Measurements from ENCODE around the gene STYXL2.

STYXL2 gene

DNA sequence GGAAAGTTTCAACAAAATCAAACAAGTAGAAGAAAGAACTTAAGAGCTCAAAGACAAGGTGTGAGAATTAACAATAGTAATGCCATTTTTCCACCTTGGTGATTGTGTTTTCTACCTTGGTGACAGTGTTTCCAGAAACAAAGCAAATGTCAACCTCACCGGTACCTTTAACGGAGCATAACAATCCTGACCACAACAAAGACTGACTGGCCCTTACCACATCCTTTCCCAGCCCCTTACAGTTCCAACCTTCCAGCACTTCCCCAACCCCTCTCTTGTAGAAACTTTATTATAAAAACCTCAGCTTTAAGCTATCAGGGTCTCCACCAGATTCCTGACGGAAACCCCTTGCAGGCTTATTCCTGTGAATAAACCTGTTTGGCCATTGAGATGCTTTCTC is 16.7 kb downstream of the STYXL2 start:
- DNase-seq, result no peak

DNA sequence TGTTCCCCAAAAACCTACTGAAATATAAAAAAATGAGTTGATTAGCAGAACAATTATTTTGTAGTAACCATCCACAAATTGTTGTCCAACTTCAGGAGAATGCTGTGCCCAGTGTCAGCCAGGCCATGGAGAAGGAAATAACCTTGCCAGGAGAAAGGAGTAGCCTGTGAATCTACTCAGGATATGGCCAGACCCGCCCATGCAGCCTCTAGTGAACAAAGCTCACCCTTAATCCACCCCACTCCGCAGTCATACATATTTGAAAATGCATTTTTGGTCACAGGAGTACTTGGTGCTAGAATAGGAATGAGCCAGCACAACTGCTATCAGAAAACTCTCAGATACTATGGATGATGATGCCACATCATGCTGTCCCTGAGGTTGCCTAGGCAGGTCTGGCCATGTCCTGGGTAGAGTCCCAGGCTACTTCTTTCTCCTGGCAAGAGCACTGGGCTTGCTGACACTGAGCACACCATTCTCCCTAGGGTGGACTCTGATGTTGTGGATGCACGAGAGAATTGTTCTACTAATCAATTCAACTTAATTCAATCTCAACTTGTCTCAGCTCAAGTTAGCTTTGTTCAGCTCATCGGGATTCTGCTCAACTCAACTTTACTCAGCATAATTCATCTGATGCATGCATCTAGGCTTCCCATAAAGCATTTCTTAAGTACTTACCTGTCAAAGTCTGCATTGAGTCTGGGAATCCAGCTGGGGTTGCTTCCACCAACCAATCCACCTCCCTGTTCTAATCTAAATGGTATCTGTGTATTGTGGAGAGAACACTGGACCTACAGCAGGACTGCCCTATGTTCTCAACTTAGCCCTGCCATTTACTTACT is 18.2 kb downstream of the STYXL2 start:
- no peak for DNase-seq

DNA sequence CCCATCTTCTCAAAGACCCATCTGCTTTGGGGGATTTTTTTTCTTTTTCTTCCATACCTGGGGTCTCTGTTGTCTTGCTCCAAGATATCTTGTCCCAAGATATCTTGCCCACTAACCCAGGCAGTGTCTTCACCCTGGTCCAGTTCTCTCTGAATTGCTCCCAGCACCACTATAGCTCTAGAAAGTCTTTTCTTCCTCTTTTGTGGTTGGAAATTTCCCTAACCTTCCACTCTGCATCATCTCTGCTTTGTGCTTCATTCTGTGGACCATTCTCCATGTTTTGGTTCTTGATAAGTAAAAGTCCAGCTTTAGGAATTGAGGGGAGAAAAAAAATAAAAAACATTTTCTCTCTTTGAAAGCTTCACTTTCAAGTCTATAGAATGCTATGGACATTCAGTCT is 20.9 kb downstream of the STYXL2 start:
- DNase-seq, result no peak

DNA sequence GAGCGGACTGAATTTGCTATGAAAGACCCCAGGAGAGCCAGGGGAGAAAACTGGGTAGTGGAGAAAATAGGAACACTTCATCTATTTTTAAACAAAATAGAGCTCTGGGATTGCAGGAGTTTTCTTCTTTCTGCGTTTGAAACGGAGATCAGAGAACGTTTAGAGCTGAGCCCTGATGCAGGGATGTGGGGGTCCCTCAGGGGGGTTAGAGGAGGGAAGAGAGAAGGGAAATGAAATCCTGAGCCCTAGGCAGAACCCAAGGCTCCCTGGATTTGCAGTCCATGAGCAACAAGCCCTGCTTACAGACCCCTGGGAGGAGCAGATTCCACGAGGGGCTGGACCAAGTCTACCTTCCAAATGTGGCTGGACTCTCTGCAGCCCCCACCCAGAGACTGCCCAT is 21.8 kb downstream of the STYXL2 start:
- DNase-seq, result no peak

DNA sequence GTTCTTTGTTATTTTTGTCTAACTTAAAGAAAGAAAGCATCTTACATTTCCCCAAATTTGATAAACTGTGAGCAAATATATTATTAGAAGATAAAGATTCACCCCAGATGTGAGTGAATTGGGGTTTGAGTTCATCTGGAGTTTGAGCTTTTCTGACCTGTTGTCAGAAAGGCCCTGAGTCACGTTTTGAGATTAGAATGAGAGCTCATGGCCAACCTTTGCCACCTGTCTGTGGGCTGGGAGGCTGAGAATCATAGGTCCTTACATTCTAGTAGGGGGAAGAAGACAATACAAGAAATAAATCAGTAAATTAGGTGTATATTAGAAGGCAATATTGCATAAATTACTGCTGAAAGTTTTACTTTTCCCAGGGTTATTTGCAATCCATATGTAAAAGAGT is 22.3 kb downstream of the STYXL2 start:
- no peak for DNase-seq

DNA sequence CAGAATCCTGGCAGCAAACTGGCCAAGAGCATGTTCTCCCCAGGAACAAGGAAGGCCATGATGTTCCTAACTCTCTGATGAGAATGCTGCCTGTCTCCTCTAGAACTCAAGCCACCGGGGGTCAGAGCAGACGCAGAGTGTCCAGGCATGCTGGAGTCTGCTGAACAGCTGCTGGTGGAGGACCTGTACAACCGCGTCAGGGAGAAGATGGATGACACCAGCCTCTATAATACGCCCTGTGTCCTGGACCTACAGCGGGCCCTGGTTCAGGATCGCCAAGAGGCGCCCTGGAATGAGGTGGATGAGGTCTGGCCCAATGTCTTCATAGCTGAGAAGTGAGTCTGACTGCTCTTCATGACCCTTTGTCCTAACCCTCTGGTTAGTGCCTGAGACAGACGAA is 23.4 kb downstream of the STYXL2 start:
- no peak for DNase-seq

DNA sequence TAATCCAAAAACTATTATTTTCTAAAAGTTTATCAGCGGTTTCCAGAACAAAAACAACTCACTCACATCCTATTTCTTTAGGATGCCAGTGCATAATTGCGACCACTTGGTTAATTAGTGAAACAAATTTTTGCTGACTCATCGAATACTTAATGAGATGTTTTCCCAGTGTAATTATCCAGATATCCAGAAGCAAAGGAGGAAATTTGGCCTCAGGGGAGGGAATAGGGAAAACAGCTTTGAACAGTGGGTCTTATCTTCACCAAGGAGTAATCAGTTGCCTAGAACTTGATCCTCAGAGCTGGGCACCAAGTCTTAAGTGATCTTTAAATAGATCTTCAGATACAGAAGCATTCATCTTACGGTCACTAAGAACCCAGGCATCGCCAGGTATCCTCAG is 24.3 kb downstream of the STYXL2 start:
- DNase-seq, result no peak

DNA sequence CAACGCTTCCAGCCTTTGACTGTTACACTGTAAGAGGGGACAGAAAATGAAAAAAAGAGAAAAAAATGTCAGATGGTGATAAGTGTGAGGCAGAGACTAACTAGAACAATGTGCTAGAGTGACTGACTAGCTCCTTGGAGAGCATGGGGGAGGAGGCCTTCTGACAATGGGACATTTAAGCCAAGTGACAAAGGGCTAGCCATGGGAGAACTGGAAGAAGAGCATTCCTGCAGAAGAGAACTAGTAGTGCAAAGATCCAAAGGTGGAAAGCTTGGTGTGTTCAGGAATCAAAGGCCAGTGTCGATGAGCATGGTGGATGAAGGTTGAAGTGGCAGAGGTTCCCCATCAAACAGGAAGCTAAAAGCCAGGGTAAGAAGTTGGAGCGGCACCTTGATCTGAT is 25.8 kb downstream of the STYXL2 start:
- no peak for DNase-seq

DNA sequence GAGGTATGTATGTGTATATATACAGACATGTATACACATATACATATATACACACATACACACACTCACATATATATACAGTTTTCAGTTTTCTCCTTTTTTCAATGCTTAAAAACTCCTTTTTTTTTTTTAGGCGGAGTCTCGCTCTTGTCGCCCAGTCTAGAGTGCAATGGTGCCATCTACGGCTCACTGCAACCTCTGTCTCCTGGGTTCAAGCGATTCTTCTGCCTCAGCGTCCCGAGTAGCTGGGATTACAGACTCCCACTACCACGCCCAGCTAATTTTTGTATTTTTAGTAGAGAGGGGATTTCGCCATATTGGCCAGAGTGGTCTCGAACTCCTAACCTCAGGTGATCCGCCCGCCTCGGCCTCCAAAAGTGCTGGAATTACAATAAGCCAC is 27.0 kb downstream of the STYXL2 start:
- no peak for DNase-seq

DNA sequence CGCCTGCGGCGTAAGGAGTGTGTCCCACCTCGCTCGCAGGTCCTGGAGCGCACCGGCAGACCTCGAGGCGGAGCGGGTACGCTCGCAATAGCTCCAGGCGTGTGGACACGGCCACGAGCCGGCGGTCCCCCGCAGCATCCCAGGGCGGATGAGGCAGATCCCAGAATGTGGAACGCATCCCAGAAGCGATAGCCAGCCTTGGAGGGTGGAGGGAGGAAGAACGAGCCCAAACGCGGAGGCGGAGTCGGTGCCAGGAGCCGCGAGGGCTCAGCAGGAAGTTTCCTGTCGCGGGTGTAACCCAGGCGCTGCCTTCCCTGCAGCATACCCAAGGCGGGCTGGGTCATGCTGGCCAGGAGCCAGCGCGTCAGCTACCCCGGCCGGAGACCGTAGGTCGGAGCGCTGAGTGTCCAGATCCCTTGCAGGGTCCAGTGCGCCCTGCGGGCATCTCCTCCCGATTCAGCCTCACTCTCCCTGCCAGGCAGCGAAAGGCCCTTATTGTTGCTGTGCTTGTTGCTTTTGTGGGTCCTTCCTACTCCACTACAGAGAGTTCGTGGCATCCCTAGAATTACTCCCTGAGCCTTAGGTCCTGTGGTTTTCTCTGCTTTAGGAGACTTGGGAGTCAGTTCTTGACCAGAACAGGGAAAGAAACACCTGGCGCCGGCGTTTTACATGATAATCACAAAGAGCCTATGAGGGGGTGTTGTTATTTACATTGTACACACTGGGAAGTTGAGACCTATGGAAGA is 27.7 kb downstream of the STYXL2 start:
- DNase-seq, result no peak

DNA sequence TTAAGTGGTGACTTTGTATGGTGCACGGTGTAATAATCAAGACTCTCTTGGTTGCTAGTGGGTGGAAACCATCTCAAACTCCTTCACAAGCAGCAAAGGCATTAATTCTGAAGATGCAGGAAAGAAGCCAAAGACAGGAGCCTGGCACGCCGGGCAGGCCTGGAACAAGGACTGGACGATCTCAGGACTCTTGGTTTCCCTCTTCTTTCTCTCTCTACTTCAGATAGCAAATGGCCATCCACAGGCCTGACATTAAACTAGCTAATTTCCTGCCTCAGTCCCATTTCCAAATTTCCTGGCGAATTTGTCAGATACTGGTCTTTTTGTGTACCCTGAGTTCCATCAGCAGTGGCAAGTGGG is 28.2 kb downstream of the STYXL2 start:
- DNase-seq, result no peak

DNA sequence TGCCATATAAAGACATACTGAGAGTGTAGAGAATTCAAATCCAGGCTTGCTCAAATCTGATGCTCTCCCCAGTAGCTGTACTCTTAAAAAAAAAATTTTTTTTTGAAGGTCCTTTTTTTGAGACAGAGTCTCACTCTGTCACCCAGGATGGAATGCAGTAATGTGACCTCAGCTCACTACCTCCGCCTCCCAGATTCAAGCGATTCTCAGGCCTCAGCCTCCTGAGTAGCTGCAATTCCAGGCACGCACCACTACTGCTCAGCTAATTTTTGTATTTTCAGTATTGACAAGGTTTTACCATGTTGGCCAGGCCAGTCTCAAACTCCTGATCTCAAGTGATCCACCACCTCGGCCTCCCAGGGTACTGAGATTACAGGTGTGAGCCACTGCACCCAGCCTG is 28.7 kb downstream of the STYXL2 start:
- DNase-seq, result no peak

DNA sequence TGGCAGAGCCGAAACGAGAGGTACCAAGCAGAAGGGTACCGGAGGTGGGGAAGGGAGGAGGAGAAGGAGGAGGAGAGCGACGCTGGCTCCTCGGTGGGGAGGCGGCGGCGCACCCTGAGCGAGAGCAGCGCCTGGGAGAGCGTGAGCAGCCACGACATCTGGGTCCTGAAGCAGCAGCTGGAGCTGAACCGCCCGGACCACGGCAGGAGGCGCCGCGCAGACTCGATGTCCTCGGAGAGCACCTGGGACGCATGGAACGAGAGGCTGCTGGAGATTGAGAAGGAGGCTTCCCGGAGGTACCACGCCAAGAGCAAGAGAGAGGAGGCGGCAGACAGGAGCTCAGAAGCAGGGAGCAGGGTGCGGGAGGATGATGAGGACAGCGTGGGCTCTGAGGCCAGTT is 32.4 kb downstream of the STYXL2 start:
- DNase-seq, result no peak

DNA sequence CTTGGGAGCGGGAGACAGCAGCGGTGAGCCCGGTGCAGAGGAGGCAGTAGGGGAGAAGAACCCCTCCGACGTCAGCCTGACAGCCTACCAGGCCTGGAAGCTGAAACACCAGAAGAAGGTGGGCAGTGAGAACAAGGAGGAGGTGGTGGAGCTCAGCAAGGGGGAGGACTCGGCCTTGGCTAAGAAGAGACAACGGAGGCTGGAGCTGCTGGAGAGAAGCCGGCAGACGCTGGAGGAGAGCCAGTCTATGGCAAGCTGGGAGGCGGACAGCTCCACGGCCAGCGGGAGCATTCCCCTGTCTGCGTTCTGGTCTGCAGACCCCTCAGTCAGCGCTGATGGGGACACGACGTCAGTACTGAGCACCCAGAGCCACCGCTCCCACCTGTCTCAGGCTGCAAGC is 32.9 kb downstream of the STYXL2 start:
- DNase-seq, result no peak

DNA sequence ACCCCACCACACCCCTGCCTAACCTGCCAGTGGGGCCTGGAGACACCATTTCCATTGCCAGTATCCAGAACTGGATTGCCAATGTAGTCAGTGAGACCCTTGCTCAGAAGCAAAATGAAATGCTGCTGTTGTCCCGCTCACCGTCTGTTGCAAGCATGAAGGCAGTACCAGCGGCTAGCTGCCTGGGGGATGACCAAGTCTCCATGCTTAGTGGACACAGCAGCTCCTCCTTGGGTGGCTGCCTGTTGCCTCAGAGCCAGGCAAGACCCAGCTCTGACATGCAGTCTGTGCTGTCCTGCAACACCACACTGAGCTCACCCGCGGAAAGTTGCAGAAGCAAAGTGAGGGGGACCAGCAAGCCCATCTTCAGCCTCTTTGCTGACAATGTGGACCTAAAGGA is 33.4 kb downstream of the STYXL2 start:
- DNase-seq, result no peak

DNA sequence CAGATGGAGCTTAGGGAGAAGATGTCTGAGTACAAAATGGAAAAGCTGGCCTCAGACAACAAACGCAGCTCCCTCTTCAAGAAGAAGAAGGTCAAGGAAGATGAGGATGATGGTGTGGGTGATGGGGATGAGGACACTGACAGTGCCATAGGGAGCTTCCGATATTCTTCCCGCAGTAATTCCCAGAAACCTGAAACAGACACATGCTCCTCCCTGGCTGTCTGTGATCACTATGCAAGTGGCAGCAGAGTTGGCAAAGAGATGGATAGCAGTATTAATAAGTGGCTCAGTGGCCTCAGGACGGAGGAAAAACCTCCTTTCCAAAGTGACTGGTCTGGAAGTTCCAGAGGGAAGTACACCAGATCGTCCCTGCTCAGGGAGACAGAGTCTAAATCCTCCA is 33.8 kb downstream of the STYXL2 start:
- DNase-seq, result no peak

DNA sequence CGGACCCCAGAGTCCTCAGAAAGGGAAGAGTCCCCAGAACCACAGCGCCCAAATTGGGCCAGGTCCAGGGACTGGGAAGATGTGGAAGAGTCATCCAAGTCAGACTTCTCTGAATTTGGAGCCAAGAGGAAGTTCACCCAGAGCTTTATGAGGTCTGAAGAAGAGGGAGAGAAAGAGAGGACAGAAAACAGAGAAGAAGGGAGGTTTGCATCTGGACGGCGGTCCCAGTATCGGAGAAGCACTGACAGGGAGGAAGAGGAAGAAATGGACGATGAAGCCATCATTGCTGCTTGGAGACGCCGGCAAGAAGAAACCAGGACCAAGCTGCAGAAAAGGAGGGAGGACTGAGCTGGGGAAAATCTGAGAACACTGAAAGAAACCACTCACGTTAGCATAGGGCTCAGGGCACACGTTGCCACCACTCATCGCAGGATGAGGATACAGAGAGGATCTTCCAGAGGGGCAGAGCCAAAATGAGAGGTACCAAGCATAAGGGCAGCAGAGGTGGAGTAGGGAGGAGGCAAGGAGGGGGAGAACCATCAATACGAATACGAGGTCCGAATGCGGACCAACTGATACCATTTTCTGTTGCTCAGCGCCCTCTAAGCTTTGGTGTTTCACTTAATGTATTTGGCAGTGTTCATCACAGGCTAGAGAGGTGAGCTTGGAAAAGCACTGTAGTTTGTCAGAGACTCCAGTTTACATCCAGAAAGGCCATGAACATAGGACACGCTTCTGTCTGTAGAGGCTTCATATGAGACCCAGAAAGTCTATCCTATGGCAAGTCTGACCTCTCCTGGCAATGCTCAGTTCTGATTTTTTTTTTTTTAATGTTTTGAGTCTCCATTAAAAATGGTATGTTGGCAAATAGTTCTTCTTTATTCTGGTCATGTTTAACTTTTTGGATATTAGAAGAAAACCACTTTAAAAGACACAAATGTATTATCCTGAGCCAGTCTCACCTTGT is 34.7 kb downstream of the STYXL2 start:
- DNase-seq, result no peak

DNA sequence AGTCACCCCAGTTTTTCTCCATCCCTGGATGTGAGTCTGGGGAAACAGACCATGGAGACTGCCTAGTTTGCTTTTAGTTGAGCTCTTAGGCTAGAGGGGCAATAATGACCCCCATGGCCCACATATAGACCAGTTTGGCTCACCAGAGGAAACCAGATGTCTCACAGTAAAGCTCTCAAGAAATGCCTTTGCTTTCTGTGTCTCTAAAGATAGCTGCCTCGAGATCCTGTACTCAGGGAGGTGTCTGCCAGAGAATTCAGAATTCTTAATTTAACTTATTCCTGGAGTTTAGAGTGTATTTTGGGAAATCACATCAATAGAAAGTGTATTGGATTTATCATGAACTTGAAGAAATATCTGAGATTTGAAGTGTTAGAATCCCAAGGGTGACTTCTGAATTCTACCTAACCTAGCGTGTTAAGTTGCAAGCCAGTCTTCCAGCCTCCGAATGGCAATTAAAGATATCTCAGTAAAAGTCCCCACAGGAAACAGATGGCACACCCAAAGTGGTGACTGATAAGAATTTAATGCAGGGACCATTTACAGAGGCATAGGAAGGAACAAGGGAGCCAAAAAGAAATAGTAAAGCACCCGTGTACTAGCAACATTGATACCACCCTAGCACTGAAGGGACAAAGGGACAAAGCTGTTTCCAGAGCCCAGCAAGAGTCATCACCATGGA is 37.1 kb downstream of the STYXL2 start:
- DNase-seq, result no peak

DNA sequence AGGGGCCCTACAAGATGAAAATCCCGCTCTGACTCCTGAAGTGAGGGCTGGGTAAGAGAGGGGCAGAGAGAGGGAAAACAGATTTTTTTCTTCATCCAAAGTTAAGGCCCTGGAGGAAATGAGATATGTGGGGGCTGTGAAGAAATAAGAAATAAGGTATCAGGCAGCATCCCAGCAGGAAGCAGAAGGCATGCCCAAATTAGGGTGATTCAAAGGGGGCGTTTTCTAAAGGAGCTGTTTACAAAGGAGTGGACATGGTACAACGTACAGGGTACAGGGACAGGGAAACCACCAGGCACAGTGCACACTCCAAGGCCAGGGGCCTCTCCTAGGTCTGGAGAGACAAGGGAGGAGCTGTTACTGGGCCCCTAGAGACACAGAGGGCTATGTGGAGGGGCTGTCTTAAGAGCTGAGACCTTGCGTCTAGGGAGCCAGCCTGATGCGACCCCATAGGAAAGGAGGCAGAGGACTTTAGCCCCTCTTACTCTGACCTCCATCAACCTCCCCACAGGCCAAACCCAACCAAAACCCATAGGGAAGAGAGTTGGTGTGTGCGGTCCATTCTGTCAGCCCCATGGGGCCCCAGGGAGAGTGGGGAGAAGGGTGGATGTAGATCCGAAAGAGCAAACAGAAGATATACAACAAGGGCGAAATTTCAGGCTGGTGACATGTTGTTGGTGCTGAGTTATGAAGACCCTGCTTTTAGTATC is 38.6 kb downstream of the STYXL2 start:
- DNase-seq, result no peak

DNA sequence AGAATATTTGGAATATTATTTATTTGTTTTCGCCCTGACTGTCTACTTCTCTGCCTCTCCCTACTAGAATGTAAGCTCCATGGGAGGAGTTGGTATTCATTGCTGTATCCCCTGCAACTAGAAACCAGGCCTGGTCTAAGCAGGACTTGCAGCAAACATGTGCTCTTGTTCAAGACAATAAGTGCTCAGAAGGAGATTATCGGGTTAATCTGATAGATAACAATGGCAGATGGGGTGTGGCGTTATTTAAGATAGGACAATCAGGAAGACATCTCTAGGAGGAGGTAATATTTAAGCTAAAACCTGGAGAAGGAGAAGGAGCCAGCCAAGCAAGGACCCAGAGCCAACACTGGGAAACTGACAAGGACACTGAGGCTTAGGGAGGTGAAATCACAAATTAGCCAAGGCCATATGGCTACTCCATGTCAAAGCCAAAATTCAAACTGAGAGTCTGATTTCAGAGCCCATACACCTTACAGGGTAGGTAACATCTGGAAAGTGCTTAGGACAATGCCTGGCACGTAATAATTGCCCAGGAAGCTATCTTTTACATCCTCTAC is 41.5 kb downstream of the STYXL2 start:
- DNase-seq, result no peak

DNA sequence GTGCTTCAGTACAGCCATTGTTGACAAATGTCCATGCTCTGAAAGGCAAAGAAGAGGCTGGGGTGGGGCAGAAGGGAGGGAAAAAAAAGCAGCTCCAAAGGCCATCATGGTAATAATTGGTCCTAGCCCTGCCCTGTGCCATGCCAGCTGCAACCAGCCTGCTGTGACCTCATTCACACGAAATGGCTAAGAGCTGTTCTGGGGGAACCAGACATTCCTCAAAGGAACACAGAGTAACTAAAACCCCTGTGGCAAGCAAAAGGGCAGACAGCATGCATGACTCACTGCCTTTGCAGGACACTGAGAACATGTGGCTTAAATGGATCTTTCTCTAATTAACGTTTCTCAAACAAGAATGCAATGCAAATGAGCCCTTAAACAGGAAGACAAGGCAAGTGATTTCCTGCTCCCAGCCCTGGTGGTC is 42.3 kb downstream of the STYXL2 start:
- no peak for DNase-seq

DNA sequence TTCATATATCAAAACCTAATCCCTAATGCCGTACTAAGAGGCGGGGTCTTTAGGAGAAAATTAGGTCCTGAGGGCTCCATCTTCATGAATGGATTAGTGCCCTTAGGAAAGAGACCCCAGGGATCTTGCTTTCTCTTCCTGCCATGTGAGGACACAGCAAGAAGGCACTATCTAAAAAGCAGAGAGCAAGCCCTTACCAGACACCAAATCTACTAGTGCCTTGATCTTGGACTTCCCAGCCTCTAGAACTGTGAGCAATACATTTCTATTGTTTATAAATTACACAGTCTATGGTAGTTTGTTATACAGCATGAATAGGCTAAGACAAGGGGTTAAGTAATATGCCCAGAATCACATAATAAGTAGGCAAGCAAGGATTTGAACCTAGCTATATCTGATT is 42.9 kb downstream of the STYXL2 start:
- DNase-seq, result no peak
